GM23338 (cell line): ENCODE measurements around the gene GPC6. TPM values are rescaled to one million over a fixed set of nuclear protein-coding genes. Genes with fewer than 3 reads are reported as not detected.

ENCODE experiments used
- EZH2phosphoT487 ChIP-seq: fragments of 200-600 bp; sonication (generic); IDR thresholded peaks from one replicate; pipeline ENCODE4 v1.8.1; 2018; ENCODE audit warnings: antibody characterized with exemption; ENCODE audit not compliant: unreplicated experiment
- JUNB ChIP-seq: IDR thresholded peaks from one replicate; pipeline ENCODE4 v1.6.1; 2016; ENCODE audit warnings: antibody characterized with exemption; ENCODE audit not compliant: unreplicated experiment
- ZNF114 ChIP-seq: fragments of 250-450 bp; sonication (Bioruptor Pico); IDR thresholded peaks from 2 replicates; pipeline ENCODE4 v1.5.0; 2020; ENCODE audit warnings: mild to moderate bottlenecking, moderate library complexity
- ZNF331 ChIP-seq: fragments of 250-450 bp; sonication (Bioruptor Pico); IDR thresholded peaks from 2 replicates; pipeline ENCODE4 v1.5.0; 2020; ENCODE audit warnings: low read depth, mild to moderate bottlenecking, moderate library complexity
- ZNF462 ChIP-seq: fragments of 250-450 bp; sonication (Bioruptor Pico); IDR thresholded peaks from 2 replicates; pipeline ENCODE4 v1.5.0; 2020; ENCODE audit warnings: mild to moderate bottlenecking, moderate library complexity
- polyA plus RNA-seq: library from polyadenylated mRNA; unstranded; fragments of >200 nt; fragmentation: Nextera tagmentation; extraction: Ambion mirVana; gene quantifications from 2 replicates; pipeline ENCODE4 v1.2.1, GENCODE V29; 2016
- total RNA-seq: library from RNA; depleted of rRNA; stranded (reverse); fragments of >200 nt; shearing (Covaris generic); gene quantifications from 2 replicates; pipeline ENCODE4 v1.2.3, GENCODE V29; 2014
- TF ChIP-seq, protein P1 (sequence below): IDR thresholded peaks from one replicate; pipeline ENCODE4 v1.6.1; 2018; ENCODE audit warnings: antibody characterized with exemption; ENCODE audit not compliant: unreplicated experiment

The GPC6 gene
- total and polyA plus RNA-seq, 2 experiments from 2014 or later = 6.4 to 28.6 TPM

DNA sequence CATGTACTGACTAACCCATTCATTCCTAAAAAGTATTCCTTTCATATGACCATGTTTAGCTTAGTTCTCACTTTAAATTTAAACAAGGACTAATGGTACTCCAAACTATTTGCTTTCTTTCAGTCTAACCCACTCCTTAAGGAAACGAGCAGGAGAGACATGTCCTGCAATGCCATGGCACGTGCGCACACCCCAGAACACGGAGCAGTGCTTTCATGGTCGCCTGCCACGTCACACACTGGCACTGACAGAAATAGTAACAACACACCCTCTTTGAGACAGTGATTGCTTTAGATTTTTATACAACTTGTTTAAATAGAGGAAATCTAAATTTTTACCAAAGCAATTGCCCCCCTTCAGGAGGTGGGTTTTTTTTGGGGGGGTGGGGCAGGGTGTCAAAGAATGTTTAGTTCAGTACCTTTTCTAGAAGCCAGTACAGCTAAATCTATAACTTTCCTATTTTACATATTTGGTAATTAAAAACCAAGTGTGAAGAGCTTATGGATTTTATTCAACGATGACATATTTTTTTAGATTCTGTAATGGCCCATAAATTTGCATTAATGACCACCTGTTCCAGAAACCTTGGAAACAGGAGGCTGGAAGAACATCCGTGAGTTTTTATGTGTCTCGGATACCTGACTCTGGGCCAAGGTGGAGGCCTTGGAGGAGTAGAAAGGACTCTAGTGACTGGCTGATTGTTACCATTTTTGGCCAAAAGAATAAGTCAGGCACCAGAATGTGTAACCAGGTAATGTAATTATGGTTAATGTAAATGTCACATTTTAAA lies 1005.7 kb downstream of the GPC6 start (continued):
- TF ChIP-seq, protein P1, sequence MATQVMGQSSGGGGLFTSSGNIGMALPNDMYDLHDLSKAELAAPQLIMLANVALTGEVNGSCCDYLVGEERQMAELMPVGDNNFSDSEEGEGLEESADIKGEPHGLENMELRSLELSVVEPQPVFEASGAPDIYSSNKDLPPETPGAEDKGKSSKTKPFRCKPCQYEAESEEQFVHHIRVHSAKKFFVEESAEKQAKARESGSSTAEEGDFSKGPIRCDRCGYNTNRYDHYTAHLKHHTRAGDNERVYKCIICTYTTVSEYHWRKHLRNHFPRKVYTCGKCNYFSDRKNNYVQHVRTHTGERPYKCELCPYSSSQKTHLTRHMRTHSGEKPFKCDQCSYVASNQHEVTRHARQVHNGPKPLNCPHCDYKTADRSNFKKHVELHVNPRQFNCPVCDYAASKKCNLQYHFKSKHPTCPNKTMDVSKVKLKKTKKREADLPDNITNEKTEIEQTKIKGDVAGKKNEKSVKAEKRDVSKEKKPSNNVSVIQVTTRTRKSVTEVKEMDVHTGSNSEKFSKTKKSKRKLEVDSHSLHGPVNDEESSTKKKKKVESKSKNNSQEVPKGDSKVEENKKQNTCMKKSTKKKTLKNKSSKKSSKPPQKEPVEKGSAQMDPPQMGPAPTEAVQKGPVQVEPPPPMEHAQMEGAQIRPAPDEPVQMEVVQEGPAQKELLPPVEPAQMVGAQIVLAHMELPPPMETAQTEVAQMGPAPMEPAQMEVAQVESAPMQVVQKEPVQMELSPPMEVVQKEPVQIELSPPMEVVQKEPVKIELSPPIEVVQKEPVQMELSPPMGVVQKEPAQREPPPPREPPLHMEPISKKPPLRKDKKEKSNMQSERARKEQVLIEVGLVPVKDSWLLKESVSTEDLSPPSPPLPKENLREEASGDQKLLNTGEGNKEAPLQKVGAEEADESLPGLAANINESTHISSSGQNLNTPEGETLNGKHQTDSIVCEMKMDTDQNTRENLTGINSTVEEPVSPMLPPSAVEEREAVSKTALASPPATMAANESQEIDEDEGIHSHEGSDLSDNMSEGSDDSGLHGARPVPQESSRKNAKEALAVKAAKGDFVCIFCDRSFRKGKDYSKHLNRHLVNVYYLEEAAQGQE = no peak
- TF ChIP-seq EZH2phosphoT487 (no peak), JUNB (no peak), ZNF462 (CRISPR knock-in tag) (no peak), ZNF331 (CRISPR knock-in tag) (no peak), ZNF114 (CRISPR knock-in tag) (no peak)
